KBM-7 (cell line): ENCODE measurements around the gene ARAP3.
"Not testable (repeated sequence)": the region's sequence is repeated elsewhere in the genome, so short reads cannot be mapped to it uniquely, and the experiment has no call there.

Experiments
- DNase-seq: peaks from one replicate; pipeline ENCODE4 v3.0.0-alpha.2; 2015
- in situ Hi-C: fragments of 300-500 bp; cut with MboI; formaldehyde crosslinking; loops from 2 replicates; pipeline ENCODE4 v1.14.3; 2020; ENCODE audit warnings: low sequenced_read_pairs, low pct_unique_long_range_greater_than_20kb, mixed read lengths

Gene ARAP3

GRCh38 chr5:141681695-141682641 lies at the start of gene ARAP3:
Gene ARAP3 (minus strand): TSS chr5:141682230. CDS start chr5:141680486, 1,744 bp downstream.
- DNase-seq, result peak; percentile 43
- in situ Hi-C loops, result loop anchor here (10.0 kb wide), 1 partner anchor 453 kb away; no protein-coding TSS in a partner anchor

- in situ Hi-C loops, result no loop called here
- no peak for DNase-seq
These were observed 47.5 kb upstream of the ARAP3 start for GRCh38 chr5:141729387-141730006.

- no peak for DNase-seq
- in situ Hi-C loops, result no loop called here
These were observed 43.9 kb upstream of the ARAP3 start for GRCh38 chr5:141725891-141726290.

- in situ Hi-C loops, DNase-seq: not testable (repeated sequence)
These were observed 43.1 kb upstream of the ARAP3 start for GRCh38 chr5:141725174-141725573.

GRCh38 chr5:141722266-141722665 lies 40.2 kb upstream of the ARAP3 start:
- peak; percentile 16 for DNase-seq
- in situ Hi-C loops, result no loop called here

- peak; percentile 48 for DNase-seq
These were observed 35.0 kb upstream of the ARAP3 start for GRCh38 chr5:141717043-141717442.

GRCh38 chr5:141716468-141716867 lies 34.4 kb upstream of the ARAP3 start:
- in situ Hi-C loops, result no loop called here

More at GRCh38 chr5:141717043-141717442, 35.0 kb upstream of the ARAP3 start:
- in situ Hi-C loops, result no loop called here

GRCh38 chr5:141716009-141716408 lies 34.0 kb upstream of the ARAP3 start:
- in situ Hi-C loops, result no loop called here
- DNase-seq, result peak; percentile 15

More at GRCh38 chr5:141716468-141716867, 34.4 kb upstream of the ARAP3 start:
- no peak for DNase-seq

GRCh38 chr5:141715346-141715905 lies 33.4 kb upstream of the ARAP3 start:
- peak; percentile 33 for DNase-seq
- in situ Hi-C loops, result no loop called here

- DNase-seq, result peak; percentile 52
- in situ Hi-C loops, result no loop called here
These were observed 32.7 kb upstream of the ARAP3 start for GRCh38 chr5:141714542-141715310.

- in situ Hi-C loops, result no loop called here
- DNase-seq, result no peak
These were observed 31.7 kb upstream of the ARAP3 start for GRCh38 chr5:141713616-141714309.

GRCh38 chr5:141711687-141712086 lies 29.7 kb upstream of the ARAP3 start:
- in situ Hi-C loops, result no loop called here
- no peak for DNase-seq

- no peak for DNase-seq
- in situ Hi-C loops, result no loop called here
These were observed 27.8 kb upstream of the ARAP3 start for GRCh38 chr5:141709699-141710267.

GRCh38 chr5:141708016-141708415 lies 26.0 kb upstream of the ARAP3 start:
- in situ Hi-C loops, result no loop called here
- no peak for DNase-seq

- DNase-seq, result no peak
- in situ Hi-C loops, result no loop called here
These were observed 25.5 kb upstream of the ARAP3 start for GRCh38 chr5:141707510-141707909.

- in situ Hi-C loops, result no loop called here
- no peak for DNase-seq
These were observed 24.1 kb upstream of the ARAP3 start for GRCh38 chr5:141706121-141706520.

GRCh38 chr5:141705469-141705868 lies 23.4 kb upstream of the ARAP3 start:
- no peak for DNase-seq
- in situ Hi-C loops, result no loop called here

GRCh38 chr5:141704782-141705297 lies 22.8 kb upstream of the ARAP3 start:
- no peak for DNase-seq
- in situ Hi-C loops, result no loop called here
